GM23248 (cell line): ENCODE measurements around the gene FBLN2. TPM values are rescaled to one million over a fixed set of nuclear protein-coding genes. Genes with fewer than 3 reads are reported as not detected.

ENCODE experiments used
- DNase-seq: peaks from one replicate; pipeline ENCODE4 v3.0.0-alpha.2; 2015
- H2AFZ ChIP-seq: fragments of 200-600 bp; sonication (generic); 2 replicates; pipeline ENCODE4 v1.6.1; 2016; ENCODE audit warnings: antibody characterized with exemption
- H3F3A ChIP-seq: fragments of 200-600 bp; sonication (generic); 2 replicates; pipeline ENCODE4 v1.6.1; 2016; ENCODE audit warnings: mild to moderate bottlenecking, antibody characterized with exemption, mixed run types; ENCODE audit not compliant: insufficient read depth
- H3K27ac ChIP-seq: fragments of 200-600 bp; sonication (generic); 2 replicates; pipeline ENCODE4 v1.5.1; 2016; ENCODE audit warnings: mild to moderate bottlenecking
- H3K27me3 ChIP-seq: fragments of 200-600 bp; sonication (generic); replicated peaks from 2 replicates; pipeline ENCODE4 v1.6.1; 2016; ENCODE audit warnings: mild to moderate bottlenecking; ENCODE audit not compliant: insufficient read depth
- H3K36me3 ChIP-seq: fragments of 200-600 bp; sonication (generic); 2 replicates; pipeline ENCODE4 v1.6.1; 2016; ENCODE audit warnings: low read depth, mild to moderate bottlenecking
- H3K4me1 ChIP-seq: fragments of 200-600 bp; sonication (generic); 2 replicates; pipeline ENCODE4 v1.6.1; 2016; ENCODE audit warnings: mild to moderate bottlenecking; ENCODE audit not compliant: insufficient read depth
- H3K4me2 ChIP-seq: fragments of 200-600 bp; sonication (generic); one replicate; pipeline ENCODE4 v1.6.1; 2016; ENCODE audit warnings: mild to moderate bottlenecking; ENCODE audit not compliant: unreplicated experiment
- H3K4me3 ChIP-seq: fragments of 200-600 bp; sonication (generic); 2 replicates; pipeline ENCODE4 v1.5.1; 2016; ENCODE audit warnings: mild to moderate bottlenecking
- H3K79me2 ChIP-seq: fragments of 200-600 bp; sonication (generic); 2 replicates; pipeline ENCODE4 v1.6.1; 2016; ENCODE audit warnings: mild to moderate bottlenecking; ENCODE audit not compliant: insufficient read depth
- H3K9ac ChIP-seq: fragments of 200-600 bp; sonication (generic); 2 replicates; pipeline ENCODE4 v1.6.1; 2016; ENCODE audit warnings: mild to moderate bottlenecking
- H3K9me2 ChIP-seq: fragments of 200-600 bp; sonication (generic); 2 replicates; pipeline ENCODE4 v1.6.1; 2016; ENCODE audit warnings: mixed run types, mild to moderate bottlenecking, moderate library complexity; ENCODE audit not compliant: insufficient read depth
- H3K9me3 ChIP-seq: fragments of 200-600 bp; sonication (generic); one replicate; pipeline ENCODE4 v1.6.1; 2017; ENCODE audit warnings: low read depth
- H4K20me1 ChIP-seq: fragments of 200-600 bp; sonication (generic); 2 replicates; pipeline ENCODE4 v1.6.0; 2016; ENCODE audit not compliant: insufficient read depth
- EZH2 ChIP-seq: fragments of 200-600 bp; sonication (generic); IDR thresholded peaks from 2 replicates; pipeline ENCODE4 v1.6.1; 2018; ENCODE audit warnings: antibody characterized with exemption, mild to moderate bottlenecking; ENCODE audit not compliant: insufficient read depth, poor library complexity, severe bottlenecking
- EZH2phosphoT487 ChIP-seq: fragments of 200-600 bp; sonication (generic); IDR thresholded peaks from 2 replicates; pipeline ENCODE4 v1.6.1; 2018; ENCODE audit warnings: antibody characterized with exemption, moderate library complexity, mild to moderate bottlenecking, low read depth; ENCODE audit not compliant: insufficient read depth
- WGBS, 2 experiments: methylation state at CpG; one replicate each; pipeline ENCODE4 v1.1.6; 2015 to 2017; ENCODE audit warnings: low lambda C conversion rate in 2 of 2, low coverage in 1 of 2; ENCODE audit errors: missing lambda C conversion rate in 2 of 2; 5-methylcytosine and 5-hydroxymethylcytosine counted together
- in situ Hi-C: fragments of 300-500 bp; cut with MboI; formaldehyde crosslinking; loops from 2 replicates; pipeline ENCODE4 v1.15.0; 2020
- polyA plus RNA-seq: library from polyadenylated mRNA; unstranded; fragments of >200 nt; fragmentation: Nextera tagmentation; extraction: Ambion mirVana; gene quantifications from 2 replicates; pipeline ENCODE4 v1.2.1, GENCODE V29; 2016
- total RNA-seq: library from RNA; depleted of rRNA; stranded (reverse); fragments of >200 nt; shearing (Covaris generic); gene quantifications from 2 replicates; pipeline ENCODE4 v1.2.3, GENCODE V29; 2014

The FBLN2 gene
- total and polyA plus RNA-seq, 2 experiments from 2014 or later, result 447 to 636 TPM

- H4K20me1 ChIP-seq, result no peaks in the 10 kb centered on the region
- no peaks in the 10 kb centered on the region for H3K9me2 ChIP-seq
- H3K4me1 ChIP-seq, result no peaks in the 10 kb centered on the region
- H3K4me3 ChIP-seq, result no peak overlapping the region
- H3K36me3 ChIP-seq, result peaks cover 12% of the 10 kb centered on the region; the same call in 1 of the 2 replicates
- H3K9ac ChIP-seq, result no peak overlapping the region
- no peak overlapping the region for H3K27ac ChIP-seq
- in situ Hi-C loops, result no loop called here
- H2AFZ ChIP-seq, result no peak overlapping the region
- no peak overlapping the region for H3K4me2 ChIP-seq
- H3K9me3 ChIP-seq, result no peaks in the 10 kb centered on the region
- TF ChIP-seq EZH2phosphoT487 (no peak), EZH2 (no peak)
- no peaks in the 10 kb centered on the region for H3K27me3 ChIP-seq
- no peaks in the 10 kb centered on the region for H3F3A ChIP-seq
- DNase-seq, result no peak
- no peaks in the 10 kb centered on the region for H3K79me2 ChIP-seq
- WGBS, 2 experiments, result 82 to 85% methylated on average over 9 to 10 of the region's 10 CpGs
Observed at GRCh38 chr3:13628432-13628831, 79.5 kb downstream of the FBLN2 start.

DNA sequence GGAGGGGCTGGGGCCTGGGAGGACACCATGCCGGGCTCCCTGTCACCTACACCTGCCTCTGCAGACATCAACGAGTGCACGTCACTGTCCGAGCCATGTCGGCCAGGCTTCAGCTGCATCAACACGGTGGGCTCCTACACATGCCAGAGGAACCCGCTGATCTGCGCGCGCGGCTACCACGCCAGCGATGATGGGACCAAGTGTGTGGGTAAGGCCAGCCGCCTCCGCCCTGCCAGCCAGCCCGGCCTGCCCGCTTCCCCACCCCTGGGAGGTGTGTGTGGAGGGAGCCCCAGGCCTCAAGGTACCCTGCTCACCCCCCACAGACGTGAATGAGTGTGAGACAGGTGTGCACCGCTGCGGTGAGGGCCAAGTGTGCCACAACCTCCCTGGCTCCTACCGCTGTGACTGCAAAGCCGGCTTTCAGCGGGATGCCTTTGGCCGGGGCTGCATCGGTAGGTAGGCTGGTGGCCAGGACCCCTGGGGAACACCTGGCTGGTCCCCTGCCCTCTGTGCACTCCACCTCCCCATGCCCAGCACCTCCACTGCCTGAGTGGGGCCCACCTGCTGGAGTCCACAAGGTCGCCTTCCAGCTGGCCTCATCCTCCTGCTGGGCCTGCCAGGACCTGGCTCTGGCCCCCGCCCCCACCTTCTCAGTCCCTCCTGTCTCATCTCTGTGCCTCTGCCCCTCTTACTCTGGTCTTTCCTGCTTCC lies 80.1 kb downstream of the FBLN2 start:
- Histone ChIP-seq H3K4me2 (no peak overlapping the region), H3K79me2 (no peaks in the 10 kb centered on the region), H2AFZ (no peak overlapping the region), H3K36me3 (peaks cover 12% of the 10 kb centered on the region; the same call in 1 of the 2 replicates), H3F3A (no peaks in the 10 kb centered on the region), H3K27me3 (no peaks in the 10 kb centered on the region), H3K9ac (no peak overlapping the region), H3K9me2 (no peaks in the 10 kb centered on the region), H3K9me3 (no peaks in the 10 kb centered on the region), H3K4me3 (no peak overlapping the region), H3K27ac (no peak overlapping the region), H4K20me1 (no peaks in the 10 kb centered on the region), H3K4me1 (no peaks in the 10 kb centered on the region)
- TF ChIP-seq EZH2phosphoT487 (no peak), EZH2 (no peak)
- no peak for DNase-seq
- in situ Hi-C loops, result no loop called here
- WGBS, 2 experiments, result 93 to 94% methylated on average over 27 of the region's 27 CpGs

- no peak overlapping the region for H3K27ac ChIP-seq
- no peaks in the 10 kb centered on the region for H3K27me3 ChIP-seq
- no peak overlapping the region for H3K9ac ChIP-seq
- H3K9me3 ChIP-seq, result no peaks in the 10 kb centered on the region
- in situ Hi-C loops, result no loop called here
- H4K20me1 ChIP-seq, result no peaks in the 10 kb centered on the region
- no peaks in the 10 kb centered on the region for H3K4me1 ChIP-seq
- no peak overlapping the region for H2AFZ ChIP-seq
- H3K4me3 ChIP-seq, result no peak overlapping the region
- no peaks in the 10 kb centered on the region for H3K9me2 ChIP-seq
- no peak for TF ChIP-seq EZH2phosphoT487
- no peak for TF ChIP-seq EZH2
- peaks cover 12% of the 10 kb centered on the region; the same call in 1 of the 2 replicates for H3K36me3 ChIP-seq
- no peak for DNase-seq
- no peak overlapping the region for H3K4me2 ChIP-seq
- no peaks in the 10 kb centered on the region for H3K79me2 ChIP-seq
- WGBS, 2 experiments, result 91% methylated on average over 14 to 16 of the region's 16 CpGs
- H3F3A ChIP-seq, result no peaks in the 10 kb centered on the region
Observed at GRCh38 chr3:13629644-13630043, 80.7 kb downstream of the FBLN2 start.

GRCh38 chr3:13631256-13631655 lies 82.3 kb downstream of the FBLN2 start:
- 67 to 70% methylated on average over 11 to 13 of the region's 13 CpGs for WGBS, 2 experiments
- no peak for TF ChIP-seq EZH2phosphoT487
- TF ChIP-seq EZH2, result no peak
- Histone ChIP-seq H3K36me3 (peaks cover 12% of the 10 kb centered on the region; the same call in 1 of the 2 replicates), H3K9me3 (no peaks in the 10 kb centered on the region), H3K27ac (no peak overlapping the region), H3K4me3 (no peak overlapping the region), H3K4me2 (no peak overlapping the region), H3K9ac (no peak overlapping the region), H2AFZ (no peak overlapping the region), H3K9me2 (no peaks in the 10 kb centered on the region), H3K4me1 (no peaks in the 10 kb centered on the region), H3K27me3 (no peaks in the 10 kb centered on the region), H3F3A (no peaks in the 10 kb centered on the region), H4K20me1 (no peaks in the 10 kb centered on the region), H3K79me2 (no peaks in the 10 kb centered on the region)
- no peak for DNase-seq
- in situ Hi-C loops, result no loop called here
